Activated gamma-delta T cell treated with Interleukin-2 at 50 U/mL for 16 hours (primary cell): Measurements from ENCODE around the gene IGSF8.
"Not testable (repeated sequence)": the region's sequence is repeated elsewhere in the genome, so short reads cannot be mapped to it uniquely, and the experiment has no call there.

ENCODE experiments used
- DNase-seq: peaks from one replicate; pipeline ENCODE4 v3.0.0-alpha.2; 2020

IGSF8 gene

DNA sequence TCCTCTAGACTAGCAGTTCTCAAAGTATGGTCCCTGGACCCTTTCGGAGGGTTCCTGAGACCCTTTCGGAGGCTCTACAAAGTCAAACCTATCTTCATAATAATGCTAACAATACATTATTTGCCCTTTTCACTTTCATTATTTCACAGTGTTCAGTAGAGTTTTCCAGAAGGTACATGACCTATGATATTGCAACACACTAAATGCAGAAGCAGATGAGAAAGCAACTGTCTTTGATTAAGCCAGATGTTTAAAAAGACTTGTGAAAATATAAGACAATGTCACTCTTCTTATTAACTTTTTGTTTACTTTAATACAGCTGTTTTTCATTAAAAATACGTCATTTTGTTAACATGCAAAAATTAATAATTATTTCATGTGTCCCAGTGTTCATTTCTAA, 34.3 kb downstream of the IGSF8 start:
- DNase-seq, result no peak

DNA sequence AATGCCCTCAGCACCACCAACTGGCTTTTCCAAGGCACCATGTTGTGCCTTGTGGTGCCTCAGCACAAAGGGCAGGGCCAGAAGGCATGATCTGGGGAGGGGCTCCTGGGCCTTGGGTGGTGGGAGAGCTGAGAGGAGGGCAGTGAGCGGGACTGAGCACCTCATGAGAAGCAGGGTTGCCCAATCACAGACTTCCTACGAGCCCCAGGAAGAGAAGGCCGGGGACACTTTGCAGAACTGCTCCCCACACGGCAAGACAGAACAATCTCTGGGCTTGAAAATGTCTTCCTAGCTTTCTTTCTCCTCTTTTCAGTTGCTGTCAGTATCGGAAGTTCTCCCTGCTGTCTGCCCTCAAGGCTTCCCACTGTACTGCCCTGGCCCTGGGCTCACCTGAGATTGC, 35.2 kb downstream of the IGSF8 start:
- no peak for DNase-seq

DNA sequence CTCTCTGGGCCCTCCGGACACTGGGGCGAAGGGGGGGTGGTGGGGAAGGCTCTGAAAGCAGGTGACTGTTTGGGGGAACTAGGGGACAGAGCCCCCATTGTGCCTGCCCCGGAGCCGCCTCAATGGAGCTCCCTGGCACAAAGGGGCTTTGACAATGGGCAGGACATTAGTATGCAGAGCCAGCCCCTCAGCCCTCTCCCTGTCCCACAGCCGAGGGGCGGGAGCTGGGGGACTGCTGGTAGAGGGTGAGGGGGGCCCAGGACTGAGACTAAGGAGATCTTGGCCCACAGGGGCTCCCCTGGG, 36.2 kb downstream of the IGSF8 start:
- no peak for DNase-seq

DNA sequence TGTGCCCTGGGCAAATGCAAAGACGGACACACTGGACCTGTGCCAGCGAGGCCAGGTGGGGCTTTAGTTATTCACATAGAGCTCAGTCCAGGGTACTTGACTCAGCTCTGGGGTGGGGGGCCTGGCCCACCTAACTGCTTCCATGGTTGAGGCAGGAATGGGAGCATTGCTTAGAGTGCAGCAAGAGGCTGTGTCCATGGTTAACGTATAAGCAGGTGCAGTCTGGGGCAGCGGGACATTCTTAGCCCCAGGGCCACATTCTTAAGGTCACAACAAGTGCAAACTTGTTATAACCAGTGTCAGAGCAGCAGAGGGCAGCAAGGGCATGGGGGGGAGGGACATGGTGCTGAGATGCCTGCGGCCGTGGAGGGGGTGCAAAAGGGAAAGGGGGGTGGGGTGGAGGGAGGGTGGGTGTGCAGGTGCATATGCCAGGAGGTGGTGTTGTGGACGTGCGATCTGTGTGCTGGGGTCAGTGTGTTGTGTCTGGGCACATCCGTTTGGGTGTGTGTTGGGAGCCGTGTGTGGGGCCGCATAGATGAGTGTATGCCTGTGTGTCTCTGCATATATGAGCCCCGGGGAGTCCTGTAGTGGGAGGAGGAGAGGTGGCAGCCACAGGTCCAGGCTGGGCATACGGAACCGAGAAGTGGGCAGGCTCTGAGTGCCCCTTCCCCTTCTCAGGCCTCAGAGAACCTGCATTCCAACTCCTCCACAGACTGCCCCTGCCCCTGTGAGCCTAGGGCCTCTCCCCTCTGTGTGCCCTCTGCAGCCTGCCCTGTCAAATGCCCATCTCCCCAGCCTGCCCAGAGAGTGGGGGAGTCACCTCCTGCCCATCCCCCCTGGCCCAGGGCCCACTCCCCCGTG, 36.8 kb downstream of the IGSF8 start:
- no peak for DNase-seq

DNA sequence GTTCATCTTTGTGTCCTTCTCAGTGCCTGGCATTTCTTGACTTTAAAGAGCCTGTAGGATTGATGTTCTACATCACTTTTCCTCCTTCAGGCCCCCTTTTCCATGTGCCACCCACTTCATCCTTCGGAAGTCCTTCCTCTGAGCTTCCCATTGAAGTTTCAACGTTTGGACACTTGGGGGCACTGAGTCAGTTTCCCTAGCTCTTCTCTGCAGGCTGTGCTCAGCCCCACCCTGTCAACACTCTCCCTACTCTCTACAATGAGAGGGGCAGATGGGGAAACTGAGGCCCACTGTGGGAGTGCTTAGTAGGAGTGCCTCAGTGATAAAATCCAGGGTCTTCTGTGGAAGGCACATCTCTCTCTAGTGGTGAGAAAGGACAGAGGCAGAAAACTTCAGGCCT, 40.3 kb downstream of the IGSF8 start:
- DNase-seq, result no peak

DNA sequence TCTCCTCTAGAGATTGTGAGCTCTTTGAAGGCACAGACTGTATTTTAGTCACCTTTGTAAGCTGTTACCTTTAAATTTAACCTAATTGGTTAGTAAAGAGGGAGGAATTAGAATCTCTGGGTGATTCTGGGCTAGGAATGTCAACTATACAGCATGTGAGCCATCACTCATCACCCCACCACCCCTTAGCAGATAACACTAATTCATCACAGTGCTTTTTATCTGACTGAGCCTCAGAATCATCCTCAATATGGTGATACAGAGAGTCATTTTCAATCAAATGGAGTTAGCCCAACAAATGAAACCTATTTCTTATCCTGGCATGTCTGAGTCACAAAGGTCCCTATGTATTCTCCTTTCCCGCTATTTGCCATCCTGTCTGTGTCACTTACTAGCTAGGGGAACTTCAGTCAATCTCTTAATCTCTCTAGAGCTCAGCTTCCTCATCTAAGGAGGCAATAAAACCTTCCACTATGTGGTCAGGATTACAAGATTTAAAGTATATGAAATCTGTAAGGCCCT, 41.7 kb downstream of the IGSF8 start:
- DNase-seq, result no peak

DNA sequence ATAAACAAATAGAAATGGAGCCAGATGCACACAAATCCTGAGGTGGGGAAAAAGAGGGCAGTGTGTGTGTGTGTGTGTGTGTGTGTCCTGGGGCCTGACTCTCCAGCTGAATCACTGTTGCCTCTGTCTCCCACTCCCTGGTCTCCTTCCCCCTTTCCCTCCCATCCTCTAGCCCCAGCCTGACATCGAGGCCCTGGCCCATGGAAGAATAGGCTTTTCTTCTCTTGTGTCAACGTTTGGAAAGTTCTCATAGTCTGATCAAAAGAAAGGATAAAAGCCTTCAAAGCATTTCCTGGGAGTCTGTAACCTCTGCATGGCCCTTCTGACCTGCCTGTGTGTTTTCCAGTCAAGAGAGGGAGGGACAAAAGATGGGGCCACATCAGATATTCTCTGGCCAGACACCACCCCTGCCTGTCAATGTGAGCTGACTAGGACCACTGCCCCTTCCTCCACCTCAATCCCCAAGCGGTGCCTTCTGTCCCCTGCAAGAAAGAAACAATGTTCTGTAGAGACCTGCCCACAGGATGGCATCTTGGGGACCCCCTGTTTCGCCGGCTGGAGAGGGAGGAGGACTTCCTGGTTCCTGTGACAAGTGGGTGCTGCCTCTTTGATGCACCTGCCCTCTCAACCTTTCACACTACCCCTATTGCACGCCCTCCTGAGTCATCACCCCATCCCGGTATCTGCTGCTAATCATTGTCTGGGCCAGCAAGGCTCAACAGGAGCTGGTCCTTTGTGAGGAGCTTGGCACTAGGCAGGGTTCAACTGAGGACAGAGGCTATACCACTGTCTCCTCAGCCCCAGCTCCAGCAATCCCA, 44.7 kb downstream of the IGSF8 start:
- no peak for DNase-seq

DNA sequence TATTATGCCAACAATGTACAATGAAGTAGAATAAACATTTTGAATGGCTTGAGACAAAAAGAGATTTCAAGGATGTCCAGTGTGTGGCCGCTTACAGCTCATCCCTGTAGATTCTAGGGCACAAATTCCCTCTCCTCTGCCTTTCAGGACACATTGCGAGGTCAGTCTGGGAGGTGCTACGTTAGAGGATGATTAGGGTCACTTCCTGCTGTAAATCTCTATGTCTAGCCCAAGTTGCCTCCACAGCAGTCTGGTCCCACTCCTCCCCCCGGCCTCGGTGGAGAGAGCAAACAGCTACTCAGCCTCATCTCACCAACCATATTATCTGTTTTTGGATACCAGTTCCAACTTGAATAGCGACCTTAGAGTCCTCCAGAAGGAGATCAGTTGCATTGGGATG, 45.5 kb downstream of the IGSF8 start:
- DNase-seq, result no peak

DNA sequence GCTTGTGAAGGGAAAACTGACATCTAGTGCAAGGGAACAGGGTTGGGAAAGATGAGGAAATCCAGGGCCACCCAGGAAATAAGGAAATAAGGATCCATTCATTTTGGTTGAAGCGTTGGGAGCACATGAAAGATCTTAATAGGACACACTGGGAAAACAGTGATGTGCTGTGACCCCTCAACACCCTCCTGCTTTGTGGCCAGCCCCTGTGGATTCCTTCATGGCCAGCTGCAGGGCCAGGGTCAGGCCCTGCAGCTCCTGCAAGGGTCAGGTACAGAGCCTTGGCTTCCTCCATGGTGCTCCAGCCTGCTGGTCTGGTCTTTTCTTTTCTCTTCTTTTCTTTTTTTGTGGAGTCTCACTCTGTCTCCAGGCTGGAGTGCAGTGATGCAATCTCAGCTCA, 47.8 kb downstream of the IGSF8 start:
- DNase-seq, result no peak

DNA sequence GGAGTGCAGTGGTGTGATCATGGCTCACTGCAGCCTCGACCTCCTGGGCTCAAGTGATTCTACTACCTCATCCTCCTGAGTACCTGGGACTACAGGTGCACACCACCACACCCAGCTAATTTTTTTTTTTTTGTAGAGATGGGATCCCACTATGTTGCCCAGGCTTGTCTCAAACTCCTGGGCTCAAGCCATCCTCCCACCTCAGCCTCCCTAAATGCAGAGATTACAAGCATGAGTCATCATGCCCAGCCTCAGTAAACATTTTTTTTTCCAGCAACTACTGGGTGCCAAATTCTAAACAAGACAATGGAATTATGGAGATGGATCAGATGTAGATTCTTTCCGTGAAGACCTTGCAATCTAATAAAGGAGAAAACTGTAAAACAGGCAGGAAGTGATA, 48.2 kb downstream of the IGSF8 start:
- DNase-seq, result not testable (repeated sequence)

DNA sequence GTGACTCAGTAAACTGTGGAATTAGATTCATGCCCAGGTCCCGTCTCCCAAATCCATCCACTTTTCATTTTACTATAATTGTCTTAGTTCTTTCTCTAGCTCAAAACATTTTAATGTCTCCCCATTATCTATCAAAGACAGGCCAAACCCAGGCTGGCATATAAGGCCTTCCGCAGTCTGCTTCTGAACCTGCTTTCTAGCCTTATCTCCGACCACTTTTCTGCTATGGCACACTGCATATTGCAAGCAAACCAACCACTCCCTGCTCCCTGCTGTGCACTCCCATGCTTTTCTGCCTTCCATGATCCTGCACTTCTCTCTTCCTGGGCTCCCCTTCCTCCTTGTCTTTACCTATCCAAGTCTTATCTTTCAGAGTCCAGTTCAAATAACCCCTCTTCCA, 49.3 kb downstream of the IGSF8 start:
- no peak for DNase-seq

DNA sequence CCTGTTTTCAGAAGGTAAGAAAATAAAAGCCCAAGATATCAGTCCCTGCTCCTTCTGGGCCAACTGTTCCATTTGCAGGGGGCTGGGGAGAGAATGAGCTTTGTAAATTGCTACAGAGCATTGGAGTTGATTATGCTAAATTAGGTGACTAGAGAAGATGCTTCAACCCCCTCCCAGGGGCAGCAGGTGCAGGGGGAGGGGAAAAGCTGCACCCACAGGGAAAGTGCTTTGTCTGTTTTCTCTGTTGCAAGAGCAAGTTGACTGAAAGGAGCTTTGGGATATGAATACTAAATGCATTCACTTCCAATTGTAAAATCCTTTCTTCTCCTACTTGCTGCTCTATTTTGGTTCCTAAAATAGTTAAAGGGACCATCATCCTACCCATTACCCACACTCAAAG, 50.1 kb downstream of the IGSF8 start:
- DNase-seq, result no peak

DNA sequence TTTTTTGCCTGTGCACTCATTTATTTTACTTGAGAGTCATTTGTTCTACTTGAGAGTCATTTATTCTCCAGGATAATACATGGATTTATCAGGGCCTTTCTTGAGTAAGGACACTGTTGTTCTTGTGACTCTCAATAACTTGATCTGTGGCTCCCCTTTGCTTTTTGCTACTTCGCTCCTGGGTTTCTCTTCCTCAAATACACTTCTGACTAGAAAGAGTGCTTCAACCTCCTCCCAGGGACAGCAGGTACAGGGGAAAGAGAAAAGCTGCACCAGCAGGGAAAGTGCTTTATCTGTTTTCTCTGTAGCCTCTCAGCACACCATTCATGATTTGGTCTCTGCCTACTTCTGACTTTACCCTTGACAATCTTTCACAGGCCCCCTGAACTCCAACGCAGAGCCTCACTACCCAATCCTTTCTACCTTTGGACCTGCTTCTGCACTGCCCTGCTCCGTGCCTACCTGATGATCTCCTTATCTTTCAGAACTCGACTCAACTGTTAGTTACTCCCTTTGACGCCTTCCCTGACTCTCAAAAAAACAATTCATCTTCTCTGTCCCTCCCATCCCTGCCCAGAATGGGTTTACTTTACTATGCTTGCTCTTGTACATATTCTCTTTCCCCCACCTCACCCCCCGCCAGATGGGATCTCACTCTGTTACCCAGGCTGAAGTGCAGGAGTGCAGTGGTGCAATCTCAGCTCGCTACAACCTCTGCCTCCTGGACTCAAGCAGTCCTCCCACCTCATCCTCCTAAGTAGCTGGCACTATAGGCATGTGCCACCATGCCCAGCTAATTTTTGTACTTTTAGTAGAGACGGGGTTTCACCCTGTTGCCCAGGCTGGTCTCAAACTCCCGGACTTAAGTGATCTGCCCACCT, 51.1 kb downstream of the IGSF8 start:
- DNase-seq, result no peak

DNA sequence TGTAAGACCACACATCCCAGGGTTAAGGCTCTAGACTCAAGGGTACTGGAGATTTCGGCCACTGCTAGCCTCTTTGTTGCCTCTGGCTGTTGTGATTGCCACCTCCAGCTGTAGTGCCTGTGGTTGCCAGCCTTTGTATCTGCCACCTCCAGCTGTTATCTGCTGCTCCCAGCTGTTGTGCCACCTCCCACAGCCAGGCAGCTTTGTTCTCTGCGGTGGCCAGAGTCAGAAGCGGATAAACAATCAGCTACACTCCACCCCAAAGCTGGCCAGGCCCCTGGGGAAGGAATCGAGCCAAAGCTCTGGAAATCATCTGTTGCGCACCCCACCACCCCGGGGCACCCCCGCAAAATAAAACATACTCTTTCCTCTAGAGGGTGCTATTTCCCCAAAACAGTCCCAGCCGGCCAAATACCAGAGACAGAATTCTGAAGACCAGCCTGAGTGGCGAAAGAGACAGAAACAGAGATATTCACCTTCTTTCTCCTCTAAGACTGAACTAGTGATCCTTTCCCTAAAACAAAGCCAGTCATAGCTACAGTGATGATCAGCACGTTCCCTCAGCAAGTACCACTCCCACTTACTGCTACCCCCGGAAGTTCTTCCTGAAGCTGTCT, 51.8 kb downstream of the IGSF8 start:
- peak; percentile 32 for DNase-seq

DNA sequence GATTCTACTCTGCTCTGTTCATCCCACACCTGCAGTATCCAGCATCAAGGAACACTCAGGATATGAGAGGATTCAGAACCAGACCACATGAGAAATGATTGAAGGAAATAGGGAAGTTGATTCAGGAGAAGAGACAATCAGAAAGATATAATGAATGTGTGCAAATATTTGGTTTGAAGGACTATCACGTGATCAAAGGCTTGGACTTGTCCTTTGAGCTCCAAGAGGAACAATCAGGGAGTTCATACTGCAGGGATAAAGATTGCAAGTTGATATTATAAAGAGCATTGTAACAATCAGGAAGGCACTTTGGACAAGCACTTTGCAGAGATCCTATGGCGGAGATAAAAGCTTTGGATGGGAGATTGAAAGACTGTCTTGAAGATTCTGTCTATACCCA, 52.8 kb downstream of the IGSF8 start:
- no peak for DNase-seq

DNA sequence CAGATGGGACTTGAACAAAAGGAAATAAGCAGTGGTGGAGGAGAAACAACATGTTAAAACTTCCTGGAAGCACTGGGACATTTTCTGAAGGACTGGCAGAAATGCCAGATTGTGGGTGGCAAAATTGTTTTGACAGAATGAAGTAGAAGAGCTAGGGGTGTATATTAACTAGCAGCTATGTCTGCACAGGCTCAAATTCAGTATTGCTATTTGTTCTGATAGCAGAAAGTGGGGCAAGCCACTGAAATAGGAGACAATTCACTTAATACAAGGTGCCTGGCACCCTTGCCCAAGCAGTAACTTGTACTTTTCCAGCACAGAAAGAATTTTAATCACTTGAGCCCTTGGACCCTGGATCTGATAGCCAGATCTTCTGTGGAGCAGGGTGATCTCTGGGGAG, 54.9 kb downstream of the IGSF8 start:
- DNase-seq, result no peak
